Measurements from ENCODE around the gene KRT17. TPM values are rescaled to one million over a fixed set of nuclear protein-coding genes. Genes with fewer than 3 reads are reported as not detected.

KRT17 gene
- total RNA-seq, 1 donor from 2014 or later = 238 TPM

GRCh38 chr17:41659427-41660212 is 35.2 kb upstream of the KRT17 start:
- Mint-ChIP-seq H3K27ac (no peak overlapping the region), H3K9me3 (no peaks in the 10 kb centered on the region), H3K36me3 (no peaks in the 10 kb centered on the region), H3K4me1 (peaks cover 36% of the 10 kb centered on the region), H3K27me3 (ENCODE audit: low read depth) (no peaks in the 10 kb centered on the region), H3K4me3 (no peak overlapping the region)
- TF ChIP-seq, protein P1, sequence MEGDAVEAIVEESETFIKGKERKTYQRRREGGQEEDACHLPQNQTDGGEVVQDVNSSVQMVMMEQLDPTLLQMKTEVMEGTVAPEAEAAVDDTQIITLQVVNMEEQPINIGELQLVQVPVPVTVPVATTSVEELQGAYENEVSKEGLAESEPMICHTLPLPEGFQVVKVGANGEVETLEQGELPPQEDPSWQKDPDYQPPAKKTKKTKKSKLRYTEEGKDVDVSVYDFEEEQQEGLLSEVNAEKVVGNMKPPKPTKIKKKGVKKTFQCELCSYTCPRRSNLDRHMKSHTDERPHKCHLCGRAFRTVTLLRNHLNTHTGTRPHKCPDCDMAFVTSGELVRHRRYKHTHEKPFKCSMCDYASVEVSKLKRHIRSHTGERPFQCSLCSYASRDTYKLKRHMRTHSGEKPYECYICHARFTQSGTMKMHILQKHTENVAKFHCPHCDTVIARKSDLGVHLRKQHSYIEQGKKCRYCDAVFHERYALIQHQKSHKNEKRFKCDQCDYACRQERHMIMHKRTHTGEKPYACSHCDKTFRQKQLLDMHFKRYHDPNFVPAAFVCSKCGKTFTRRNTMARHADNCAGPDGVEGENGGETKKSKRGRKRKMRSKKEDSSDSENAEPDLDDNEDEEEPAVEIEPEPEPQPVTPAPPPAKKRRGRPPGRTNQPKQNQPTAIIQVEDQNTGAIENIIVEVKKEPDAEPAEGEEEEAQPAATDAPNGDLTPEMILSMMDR (IDR thresholded peaks at IDR 0.05; ENCODE audit: unreplicated experiment) = no peak
- no peak for DNase-seq (ENCODE audit: low spot score in 2 of 2, unreplicated experiment in 2 of 2)

DNA sequence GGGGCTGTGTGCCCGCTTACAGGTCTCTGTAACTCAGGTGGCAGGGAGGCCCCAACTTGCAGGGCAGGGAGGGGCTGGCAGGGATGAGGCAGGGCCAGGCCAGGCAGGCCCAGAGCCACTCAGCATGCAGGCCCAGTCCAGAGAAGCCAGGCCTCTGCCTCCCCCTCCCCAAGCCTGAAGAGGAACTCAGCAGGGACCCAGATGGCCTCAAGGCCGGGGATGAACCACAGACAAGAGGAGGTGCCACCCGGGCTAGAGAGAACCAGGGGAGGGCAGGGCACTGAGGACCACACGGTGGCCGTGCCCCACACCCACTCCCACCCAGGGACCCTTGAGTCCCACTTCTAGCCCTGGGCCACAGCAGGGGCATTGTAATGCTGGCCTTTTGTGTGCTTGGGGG is 34.5 kb upstream of the KRT17 start:
- Mint-ChIP-seq H3K9me3 (no peaks in the 10 kb centered on the region), H3K27ac (no peak overlapping the region), H3K4me1 (peaks cover 39% of the 10 kb centered on the region), H3K27me3 (ENCODE audit: low read depth) (no peaks in the 10 kb centered on the region), H3K36me3 (no peaks in the 10 kb centered on the region), H3K4me3 (no peak overlapping the region)
- no peak for DNase-seq (ENCODE audit: low spot score in 2 of 2, unreplicated experiment in 2 of 2)
- TF ChIP-seq, protein P1 (IDR thresholded peaks at IDR 0.05; ENCODE audit: unreplicated experiment) = no peak

GRCh38 chr17:41657936-41658335 is 33.6 kb upstream of the KRT17 start:
- Mint-ChIP-seq H3K9me3 (no peaks in the 10 kb centered on the region), H3K36me3 (no peaks in the 10 kb centered on the region), H3K27ac (no peak overlapping the region), H3K4me3 (no peak overlapping the region), H3K27me3 (ENCODE audit: low read depth) (no peaks in the 10 kb centered on the region), H3K4me1 (peaks cover 41% of the 10 kb centered on the region)
- TF ChIP-seq, protein P1 (IDR thresholded peaks at IDR 0.05; ENCODE audit: unreplicated experiment) = no peak
- no peak for DNase-seq (ENCODE audit: low spot score in 2 of 2, unreplicated experiment in 2 of 2)

- no peak for DNase-seq (ENCODE audit: low spot score in 2 of 2, unreplicated experiment in 2 of 2)
- no peaks in the 10 kb centered on the region for H3K36me3 Mint-ChIP-seq
- H3K4me3 Mint-ChIP-seq = no peak overlapping the region
- H3K27me3 Mint-ChIP-seq (ENCODE audit: low read depth) = no peaks in the 10 kb centered on the region
- H3K27ac Mint-ChIP-seq = peak overlapping the region; percentile 61
- no peaks in the 10 kb centered on the region for H3K9me3 Mint-ChIP-seq
- H3K4me1 Mint-ChIP-seq = peaks cover 41% of the 10 kb centered on the region
- TF ChIP-seq, protein P1 (IDR thresholded peaks at IDR 0.05; ENCODE audit: unreplicated experiment) = no peak
These were observed 32.9 kb upstream of the KRT17 start for GRCh38 chr17:41657176-41657754.

- no peak for DNase-seq (ENCODE audit: low spot score in 2 of 2, unreplicated experiment in 2 of 2)
These were observed 32.1 kb upstream of the KRT17 start for GRCh38 chr17:41656249-41657023.

More at GRCh38 chr17:41656249-41657023, 32.1 kb upstream of the KRT17 start:
- Mint-ChIP-seq H3K9me3 (no peaks in the 10 kb centered on the region), H3K4me1 (peaks cover 47% of the 10 kb centered on the region), H3K4me3 (no peak overlapping the region), H3K27ac (peak overlapping the region; percentile 95), H3K36me3 (no peaks in the 10 kb centered on the region), H3K27me3 (ENCODE audit: low read depth) (no peaks in the 10 kb centered on the region)
- TF ChIP-seq, protein P1 (IDR thresholded peaks at IDR 0.05; ENCODE audit: unreplicated experiment) = no peak

Data from mesothelial cell of epicardium (in vitro differentiated cells).